ENCODE results near the gene PARD6B.

The PARD6B gene

GRCh38 chr20:50758992-50759391, 27.6 kb downstream of the PARD6B start:
- ATAC-seq: no peak
- TF ChIP-seq CSDC2 (CRISPR knock-in tag; IDR thresholded peaks at IDR 0.05) (no peak), OSR1 (CRISPR knock-in tag; IDR thresholded peaks at IDR 0.05) (no peak), PATZ1 (CRISPR knock-in tag; IDR thresholded peaks at IDR 0.05; ENCODE audit: borderline replicate concordance) (no peak), RARB (CRISPR knock-in tag; IDR thresholded peaks at IDR 0.05) (no peak), TCF4 (CRISPR knock-in tag; IDR thresholded peaks at IDR 0.05; ENCODE audit: borderline replicate concordance) (no peak), CREB5 (CRISPR knock-in tag; IDR thresholded peaks at IDR 0.05; ENCODE audit: low read depth) (no peak), ZNF70 (CRISPR knock-in tag; IDR thresholded peaks at IDR 0.05) (no peak), CSRNP3 (CRISPR knock-in tag; IDR thresholded peaks at IDR 0.05) (no peak), SNAI2 (CRISPR knock-in tag; IDR thresholded peaks at IDR 0.05) (no peak)

- ATAC-seq: no peak
- TF ChIP-seq RARB (CRISPR knock-in tag; IDR thresholded peaks at IDR 0.05): no peak
- no peak for TF ChIP-seq TSHZ2 (CRISPR knock-in tag; IDR thresholded peaks at IDR 0.05)
- no peak for TF ChIP-seq TCF4 (CRISPR knock-in tag; IDR thresholded peaks at IDR 0.05; ENCODE audit: borderline replicate concordance)
- no peak for TF ChIP-seq BACH2 (CRISPR knock-in tag; IDR thresholded peaks at IDR 0.05; ENCODE audit: borderline replicate concordance)
- TF ChIP-seq ARNTL (CRISPR knock-in tag; IDR thresholded peaks at IDR 0.05; ENCODE audit: borderline replicate concordance, low read depth): no peak
- TF ChIP-seq PATZ1 (CRISPR knock-in tag; IDR thresholded peaks at IDR 0.05; ENCODE audit: borderline replicate concordance): no peak
- no peak for TF ChIP-seq ZC3H10 (CRISPR knock-in tag; IDR thresholded peaks at IDR 0.05)
- no peak for TF ChIP-seq ESRRG (CRISPR knock-in tag; IDR thresholded peaks at IDR 0.05)
- no peak for TF ChIP-seq PPARA (CRISPR knock-in tag; IDR thresholded peaks at IDR 0.05; ENCODE audit: borderline replicate concordance)
- no peak for TF ChIP-seq CSDC2 (CRISPR knock-in tag; IDR thresholded peaks at IDR 0.05)
- TF ChIP-seq ISL1 (CRISPR knock-in tag; IDR thresholded peaks at IDR 0.05): no peak
- no peak for TF ChIP-seq ZNF565 (CRISPR knock-in tag; conservative IDR thresholded peaks at IDR 0.05; ENCODE audit: low read depth)
- no peak for TF ChIP-seq ZFP30 (CRISPR knock-in tag; IDR thresholded peaks at IDR 0.05)
- no peak for TF ChIP-seq OSR1 (CRISPR knock-in tag; IDR thresholded peaks at IDR 0.05)
- TF ChIP-seq SNAI2 (CRISPR knock-in tag; IDR thresholded peaks at IDR 0.05): no peak
- no peak for TF ChIP-seq ZNF8 (CRISPR knock-in tag; IDR thresholded peaks at IDR 0.05)
- TF ChIP-seq POU6F1 (CRISPR knock-in tag; IDR thresholded peaks at IDR 0.05; ENCODE audit: borderline replicate concordance, low read depth): no peak
- no peak for TF ChIP-seq TOX (CRISPR knock-in tag; IDR thresholded peaks at IDR 0.05; ENCODE audit: borderline replicate concordance)
- TF ChIP-seq CSRNP3 (CRISPR knock-in tag; IDR thresholded peaks at IDR 0.05): no peak
- TF ChIP-seq CREB5 (CRISPR knock-in tag; IDR thresholded peaks at IDR 0.05; ENCODE audit: low read depth): no peak
These were observed 28.3 kb downstream of the PARD6B start for GRCh38 chr20:50759678-50760077.
